K562 (cell line): ENCODE results near the gene RETN. TPM values are rescaled to one million over a fixed set of nuclear protein-coding genes. Genes with fewer than 3 reads are reported as not detected.

ENCODE experiments used
- HNRNPK ChIP-seq: fragments of 200-400 bp; formaldehyde crosslinking; IDR thresholded peaks from one replicate; pipeline ENCODE4 v1.6.1; 2018; ENCODE audit warnings: mild to moderate bottlenecking, low read depth, low read length; ENCODE audit not compliant: poor library complexity, severe bottlenecking
- L3MBTL2 ChIP-seq: fragments of 450-650 bp; IDR thresholded peaks from 2 replicates; pipeline ENCODE4 v1.6.1; 2016; ENCODE audit warnings: mild to moderate bottlenecking, moderate library complexity
- LARP7 ChIP-seq: fragments of 450-650 bp; IDR thresholded peaks from 2 replicates; pipeline ENCODE4 v1.6.1; 2016
- MTA3 ChIP-seq: fragments of 450-650 bp; formaldehyde crosslinking; IDR thresholded peaks from 2 replicates; pipeline ENCODE4 v1.6.1; 2017; ENCODE audit warnings: mild to moderate bottlenecking, borderline replicate concordance
- NR2C1 ChIP-seq, 2 experiments: fragments of 450-650 bp; IDR thresholded peaks; 2 replicates each; pipeline ENCODE4 v1.6.1; 2017; ENCODE audit warnings: mild to moderate bottlenecking in 2 of 2, antibody characterized with exemption in 1 of 2, inconsistent platforms in 1 of 2, missing compliant biosample characterization in 1 of 2, missing genetic modification characterization in 1 of 2
- POLR3A ChIP-seq: IDR thresholded peaks from 2 replicates; pipeline ENCODE4 v1.6.1; 2011; ENCODE audit warnings: borderline replicate concordance, mild to moderate bottlenecking, moderate library complexity; ENCODE audit not compliant: insufficient read length, insufficient read depth; ENCODE audit errors: extremely low read depth
- RUNX1 ChIP-seq: sonication (generic); IDR thresholded peaks from 2 replicates; pipeline ENCODE4 v1.6.1; 2016; ENCODE audit warnings: antibody characterized with exemption, low read depth
- TGIF2 ChIP-seq: sonication (generic); formaldehyde crosslinking; IDR thresholded peaks from 2 replicates; pipeline ENCODE4 v1.8.1; 2022; ENCODE audit warnings: mild to moderate bottlenecking, missing genetic modification reagents, moderate library complexity
- XRCC3 ChIP-seq: fragments of 450-650 bp; IDR thresholded peaks from 2 replicates; pipeline ENCODE4 v1.6.1; 2017; ENCODE audit warnings: mild to moderate bottlenecking, moderate library complexity
- ZBTB8A ChIP-seq: fragments of 450-650 bp; IDR thresholded peaks from 2 replicates; pipeline ENCODE4 v1.6.1; 2018; ENCODE audit warnings: mild to moderate bottlenecking, moderate library complexity; ENCODE audit not compliant: partially characterized antibody
- ZNF224 ChIP-seq: sonication (generic); formaldehyde crosslinking; IDR thresholded peaks from 2 replicates; pipeline ENCODE4 v1.8.0; 2022; ENCODE audit warnings: mild to moderate bottlenecking, missing genetic modification reagents
- polyA plus RNA-seq, 8 experiments: library from polyadenylated mRNA; depleted of rRNA in 4 of 8; stranded (reverse) in 5 of 8; unstranded in 3 of 8; fragments of >200 nt; fragmentation: Nextera tagmentation in 2 of 8; fragmentation: Illumina TruSeq in 1 of 8; extraction: Ambion mirVana in 2 of 8; extraction: Trizol in 1 of 8; gene quantifications; 2 replicates each; pipeline versions ENCODE4 v1.2.1 to v1.2.3, GENCODE V29; 2011 to 2014; ENCODE audit warnings: inconsistent platforms in 1 of 8, missing spikeins in 1 of 8
- total RNA-seq, 7 experiments: library from RNA; depleted of rRNA in 6 of 7; stranded (reverse); fragments of >200 nt in 6 of 7; fragmentation: Illumina TruSeq in 2 of 7; extraction: Trizol in 2 of 7; gene quantifications; 2 replicates each; pipeline versions ENCODE4 v1.2.1 to v1.2.3, GENCODE V29; 2011 to 2021; ENCODE audit warnings: low replicate concordance in 1 of 7
- TF ChIP-seq, protein P1 (sequence below): fragments of 450-650 bp; IDR thresholded peaks from 2 replicates; pipeline ENCODE4 v1.6.1; 2018; ENCODE audit not compliant: partially characterized antibody
- TF ChIP-seq, protein P2 (sequence below): fragments of 450-650 bp; conservative IDR thresholded peaks from 2 replicates; pipeline ENCODE4 v1.6.1; 2016; ENCODE audit warnings: missing genetic modification characterization, low read depth, mild to moderate bottlenecking, missing compliant biosample characterization, moderate library complexity
- TF ChIP-seq, protein P3 (sequence below): IDR thresholded peaks from 2 replicates; pipeline ENCODE4 v1.6.1; 2012; ENCODE audit warnings: low read depth, low read length, improper control_type of control experiment, borderline replicate concordance
- TF ChIP-seq, protein P4 (sequence below): fragments of 200-800 bp; sonication (Bioruptor generic); IDR thresholded peaks from 2 replicates; pipeline ENCODE4 v1.6.1; 2016; ENCODE audit warnings: missing genetic modification characterization, missing compliant biosample characterization

RETN gene
- total and polyA plus RNA-seq, 9 of the 15 experiments (the other 6 are each of a cell fraction or from before 2014, with no cell fraction given): not detected

DNA sequence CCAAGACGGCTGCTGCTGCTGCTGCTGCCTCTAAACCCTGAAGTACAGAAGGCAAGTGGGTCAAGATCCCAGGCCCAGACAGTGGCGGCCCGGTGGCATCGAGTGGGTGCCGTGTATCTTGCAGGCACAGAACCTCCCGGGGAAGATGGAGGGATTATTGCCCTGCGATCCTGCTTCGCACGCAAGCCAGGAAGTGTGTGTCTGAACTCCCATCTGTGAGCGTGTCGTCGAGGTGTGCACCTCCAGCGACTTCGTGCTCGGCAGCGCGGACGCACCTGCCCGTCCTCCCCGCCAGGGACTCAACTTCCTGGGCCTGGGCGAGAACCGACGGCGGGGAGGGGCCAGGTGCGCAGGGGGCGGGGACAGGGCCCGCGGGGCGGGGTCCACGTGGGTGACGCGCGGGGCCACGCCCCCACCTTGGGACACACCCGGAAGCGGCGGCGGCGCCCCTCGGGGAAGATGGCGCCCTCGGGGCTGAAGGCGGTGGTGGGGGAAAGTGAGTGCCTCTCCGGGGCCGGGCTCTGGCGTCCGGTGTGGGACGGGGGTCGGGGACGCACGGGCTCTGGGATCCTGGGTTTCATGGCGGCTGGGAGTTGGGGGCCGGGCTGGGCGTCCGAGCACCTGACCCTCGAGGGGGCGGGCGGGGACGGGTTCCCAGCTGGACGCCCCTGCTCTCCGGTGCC, 32.0 kb upstream of the RETN start, which contains the start of gene STXBP2 (continued):
- TF ChIP-seq TGIF2 (CRISPR knock-in tag) (no peak), HNRNPK (peak; percentile 20), ZNF224 (CRISPR knock-in tag) (no peak), POLR3A (no peak), LARP7 (no peak), MTA3 (no peak), NR2C1 (IDR thresholded peaks at IDR 0.05) (no peak), NR2C1 (tag; IDR thresholded peaks at IDR 0.05) (no peak), XRCC3 (no peak), RUNX1 (no peak), ZBTB8A (no peak), L3MBTL2 (peak; percentile 98)
- TF ChIP-seq, protein P1, sequence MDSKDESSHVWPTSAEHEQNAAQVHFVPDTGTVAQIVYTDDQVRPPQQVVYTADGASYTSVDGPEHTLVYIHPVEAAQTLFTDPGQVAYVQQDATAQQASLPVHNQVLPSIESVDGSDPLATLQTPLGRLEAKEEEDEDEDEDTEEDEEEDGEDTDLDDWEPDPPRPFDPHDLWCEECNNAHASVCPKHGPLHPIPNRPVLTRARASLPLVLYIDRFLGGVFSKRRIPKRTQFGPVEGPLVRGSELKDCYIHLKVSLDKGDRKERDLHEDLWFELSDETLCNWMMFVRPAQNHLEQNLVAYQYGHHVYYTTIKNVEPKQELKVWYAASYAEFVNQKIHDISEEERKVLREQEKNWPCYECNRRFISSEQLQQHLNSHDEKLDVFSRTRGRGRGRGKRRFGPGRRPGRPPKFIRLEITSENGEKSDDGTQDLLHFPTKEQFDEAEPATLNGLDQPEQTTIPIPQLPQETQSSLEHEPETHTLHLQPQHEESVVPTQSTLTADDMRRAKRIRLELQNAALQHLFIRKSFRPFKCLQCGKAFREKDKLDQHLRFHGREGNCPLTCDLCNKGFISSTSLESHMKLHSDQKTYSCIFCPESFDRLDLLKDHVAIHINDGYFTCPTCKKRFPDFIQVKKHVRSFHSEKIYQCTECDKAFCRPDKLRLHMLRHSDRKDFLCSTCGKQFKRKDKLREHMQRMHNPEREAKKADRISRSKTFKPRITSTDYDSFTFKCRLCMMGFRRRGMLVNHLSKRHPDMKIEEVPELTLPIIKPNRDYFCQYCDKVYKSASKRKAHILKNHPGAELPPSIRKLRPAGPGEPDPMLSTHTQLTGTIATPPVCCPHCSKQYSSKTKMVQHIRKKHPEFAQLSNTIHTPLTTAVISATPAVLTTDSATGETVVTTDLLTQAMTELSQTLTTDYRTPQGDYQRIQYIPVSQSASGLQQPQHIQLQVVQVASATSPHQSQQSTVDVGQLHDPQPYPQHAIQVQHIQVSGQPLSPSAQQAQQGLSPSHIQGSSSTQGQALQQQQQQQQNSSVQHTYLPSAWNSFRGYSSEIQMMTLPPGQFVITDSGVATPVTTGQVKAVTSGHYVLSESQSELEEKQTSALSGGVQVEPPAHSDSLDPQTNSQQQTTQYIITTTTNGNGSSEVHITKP: no peak
- TF ChIP-seq, protein P2, sequence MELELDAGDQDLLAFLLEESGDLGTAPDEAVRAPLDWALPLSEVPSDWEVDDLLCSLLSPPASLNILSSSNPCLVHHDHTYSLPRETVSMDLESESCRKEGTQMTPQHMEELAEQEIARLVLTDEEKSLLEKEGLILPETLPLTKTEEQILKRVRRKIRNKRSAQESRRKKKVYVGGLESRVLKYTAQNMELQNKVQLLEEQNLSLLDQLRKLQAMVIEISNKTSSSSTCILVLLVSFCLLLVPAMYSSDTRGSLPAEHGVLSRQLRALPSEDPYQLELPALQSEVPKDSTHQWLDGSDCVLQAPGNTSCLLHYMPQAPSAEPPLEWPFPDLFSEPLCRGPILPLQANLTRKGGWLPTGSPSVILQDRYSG: no peak
- TF ChIP-seq, protein P3, sequence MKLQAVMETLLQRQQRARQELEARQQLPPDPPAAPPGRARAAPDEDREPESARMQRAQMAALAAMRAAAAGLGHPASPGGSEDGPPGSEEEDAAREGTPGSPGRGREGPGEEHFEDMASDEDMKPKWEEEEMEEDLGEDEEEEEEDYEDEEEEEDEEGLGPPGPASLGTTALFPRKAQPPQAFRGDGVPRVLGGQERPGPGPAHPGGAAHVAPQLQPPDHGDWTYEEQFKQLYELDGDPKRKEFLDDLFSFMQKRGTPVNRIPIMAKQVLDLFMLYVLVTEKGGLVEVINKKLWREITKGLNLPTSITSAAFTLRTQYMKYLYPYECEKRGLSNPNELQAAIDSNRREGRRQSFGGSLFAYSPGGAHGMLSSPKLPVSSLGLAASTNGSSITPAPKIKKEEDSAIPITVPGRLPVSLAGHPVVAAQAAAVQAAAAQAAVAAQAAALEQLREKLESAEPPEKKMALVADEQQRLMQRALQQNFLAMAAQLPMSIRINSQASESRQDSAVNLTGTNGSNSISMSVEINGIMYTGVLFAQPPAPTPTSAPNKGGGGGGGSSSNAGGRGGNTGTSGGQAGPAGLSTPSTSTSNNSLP: no peak
- TF ChIP-seq, protein P4, sequence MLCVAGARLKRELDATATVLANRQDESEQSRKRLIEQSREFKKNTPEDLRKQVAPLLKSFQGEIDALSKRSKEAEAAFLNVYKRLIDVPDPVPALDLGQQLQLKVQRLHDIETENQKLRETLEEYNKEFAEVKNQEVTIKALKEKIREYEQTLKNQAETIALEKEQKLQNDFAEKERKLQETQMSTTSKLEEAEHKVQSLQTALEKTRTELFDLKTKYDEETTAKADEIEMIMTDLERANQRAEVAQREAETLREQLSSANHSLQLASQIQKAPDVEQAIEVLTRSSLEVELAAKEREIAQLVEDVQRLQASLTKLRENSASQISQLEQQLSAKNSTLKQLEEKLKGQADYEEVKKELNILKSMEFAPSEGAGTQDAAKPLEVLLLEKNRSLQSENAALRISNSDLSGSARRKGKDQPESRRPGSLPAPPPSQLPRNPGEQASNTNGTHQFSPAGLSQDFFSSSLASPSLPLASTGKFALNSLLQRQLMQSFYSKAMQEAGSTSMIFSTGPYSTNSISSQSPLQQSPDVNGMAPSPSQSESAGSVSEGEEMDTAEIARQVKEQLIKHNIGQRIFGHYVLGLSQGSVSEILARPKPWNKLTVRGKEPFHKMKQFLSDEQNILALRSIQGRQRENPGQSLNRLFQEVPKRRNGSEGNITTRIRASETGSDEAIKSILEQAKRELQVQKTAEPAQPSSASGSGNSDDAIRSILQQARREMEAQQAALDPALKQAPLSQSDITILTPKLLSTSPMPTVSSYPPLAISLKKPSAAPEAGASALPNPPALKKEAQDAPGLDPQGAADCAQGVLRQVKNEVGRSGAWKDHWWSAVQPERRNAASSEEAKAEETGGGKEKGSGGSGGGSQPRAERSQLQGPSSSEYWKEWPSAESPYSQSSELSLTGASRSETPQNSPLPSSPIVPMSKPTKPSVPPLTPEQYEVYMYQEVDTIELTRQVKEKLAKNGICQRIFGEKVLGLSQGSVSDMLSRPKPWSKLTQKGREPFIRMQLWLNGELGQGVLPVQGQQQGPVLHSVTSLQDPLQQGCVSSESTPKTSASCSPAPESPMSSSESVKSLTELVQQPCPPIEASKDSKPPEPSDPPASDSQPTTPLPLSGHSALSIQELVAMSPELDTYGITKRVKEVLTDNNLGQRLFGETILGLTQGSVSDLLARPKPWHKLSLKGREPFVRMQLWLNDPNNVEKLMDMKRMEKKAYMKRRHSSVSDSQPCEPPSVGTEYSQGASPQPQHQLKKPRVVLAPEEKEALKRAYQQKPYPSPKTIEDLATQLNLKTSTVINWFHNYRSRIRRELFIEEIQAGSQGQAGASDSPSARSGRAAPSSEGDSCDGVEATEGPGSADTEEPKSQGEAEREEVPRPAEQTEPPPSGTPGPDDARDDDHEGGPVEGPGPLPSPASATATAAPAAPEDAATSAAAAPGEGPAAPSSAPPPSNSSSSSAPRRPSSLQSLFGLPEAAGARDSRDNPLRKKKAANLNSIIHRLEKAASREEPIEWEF (CRISPR knock-in tag): no peak
